ENCODE results near the gene TACC2.

The TACC2 gene

GRCh38 chr10:122033224-122033926 is 44.4 kb downstream of the TACC2 start:
- H2BK15ac ChIP-seq (ENCODE audit: low read depth, poor library complexity, severe bottlenecking): no peak overlapping the region
- H4K91ac ChIP-seq (ENCODE audit: low read length): no peak overlapping the region
- no peak overlapping the region for H3K14ac ChIP-seq (ENCODE audit: low read length in 2 of 2)
- H3K4me2 ChIP-seq (ENCODE audit: low read length, poor library complexity, severe bottlenecking): no peak overlapping the region
- 82% methylated on average over 4 of the region's 9 CpGs for WGBS
- H4K8ac ChIP-seq (ENCODE audit: low read length): no peak overlapping the region
- no peak overlapping the region for H2BK12ac ChIP-seq (ENCODE audit: low read length in 2 of 2)
- no peak overlapping the region for H3K18ac ChIP-seq (ENCODE audit: low read depth in 1 of 2, low read length in 2 of 2)
- H2AK5ac ChIP-seq (ENCODE audit: low read length, severe bottlenecking): no peak overlapping the region
- H2BK5ac ChIP-seq (ENCODE audit: low read depth, low read length, poor library complexity, severe bottlenecking): no peak overlapping the region
- H3K4me1 ChIP-seq (ENCODE audit: control insufficient read depth, insufficient read depth, low read depth, low read length): peaks cover 3% of the 10 kb centered on the region
- no peak overlapping the region for H2AFZ ChIP-seq (ENCODE audit: low read depth, low read length)
- H3K9me3 ChIP-seq (ENCODE audit: control insufficient read depth, low read length): no peaks in the 10 kb centered on the region
- H3K36me3 ChIP-seq (ENCODE audit: control insufficient read depth in 1 of 2, insufficient read depth in 2 of 2, low read depth in 1 of 2, low read length in 2 of 2): no peaks in the 10 kb centered on the region
- no peak overlapping the region for H3K27ac ChIP-seq (ENCODE audit: low read length, poor library complexity, severe bottlenecking)
- H3K79me1 ChIP-seq (replicated peaks; ENCODE audit: low read length, poor library complexity, severe bottlenecking): no peaks in the 10 kb centered on the region
- H3K27me3 ChIP-seq (ENCODE audit: control insufficient read depth in 1 of 2, insufficient read depth in 1 of 2, low read length in 2 of 2): peaks cover 0 to 18% of the 10 kb centered on the region in 2 experiments
- no peak overlapping the region for H3K4ac ChIP-seq (ENCODE audit: low read depth in 1 of 2, low read length in 2 of 2)
- no peak for DNase-seq
- H3K9ac ChIP-seq (ENCODE audit: low read length): no peak overlapping the region
- H3K23ac ChIP-seq (ENCODE audit: low read length in 2 of 2): no peak overlapping the region
- no peak overlapping the region for H3K4me3 ChIP-seq (ENCODE audit: insufficient read depth in 1 of 2, low read depth in 1 of 2, low read length in 2 of 2)
- no peak overlapping the region for H2BK120ac ChIP-seq (ENCODE audit: low read depth, low read length)

- no peak overlapping the region for H4K91ac ChIP-seq (ENCODE audit: low read length)
- no peak overlapping the region for H2BK5ac ChIP-seq (ENCODE audit: low read depth, low read length, poor library complexity, severe bottlenecking)
- no peak overlapping the region for H2AK5ac ChIP-seq (ENCODE audit: low read length, severe bottlenecking)
- H2AFZ ChIP-seq (ENCODE audit: low read depth, low read length): no peak overlapping the region
- H3K23ac ChIP-seq (ENCODE audit: low read length in 2 of 2): no peak overlapping the region
- peak; percentile 40 for DNase-seq
- H2BK15ac ChIP-seq (ENCODE audit: low read depth, poor library complexity, severe bottlenecking): no peak overlapping the region
- H3K14ac ChIP-seq (ENCODE audit: low read length in 2 of 2): no peak overlapping the region
- H3K9me3 ChIP-seq (ENCODE audit: control insufficient read depth, low read length): no peaks in the 10 kb centered on the region
- peaks cover 3% of the 10 kb centered on the region for H3K4me1 ChIP-seq (ENCODE audit: control insufficient read depth, insufficient read depth, low read depth, low read length)
- no peaks in the 10 kb centered on the region for H3K79me1 ChIP-seq (replicated peaks; ENCODE audit: low read length, poor library complexity, severe bottlenecking)
- no peak overlapping the region for H3K9ac ChIP-seq (ENCODE audit: low read length)
- WGBS: 70% methylated on average over 6 of the region's 6 CpGs
- H3K27me3 ChIP-seq (ENCODE audit: control insufficient read depth in 1 of 2, insufficient read depth in 1 of 2, low read length in 2 of 2): peaks cover 0 to 20% of the 10 kb centered on the region in 2 experiments
- no peak overlapping the region for H3K27ac ChIP-seq (ENCODE audit: low read length, poor library complexity, severe bottlenecking)
- no peak overlapping the region for H3K4me2 ChIP-seq (ENCODE audit: low read length, poor library complexity, severe bottlenecking)
- no peak overlapping the region for H3K4ac ChIP-seq (ENCODE audit: low read depth in 1 of 2, low read length in 2 of 2)
- no peak overlapping the region for H3K18ac ChIP-seq (ENCODE audit: low read depth in 1 of 2, low read length in 2 of 2)
- no peak overlapping the region for H3K4me3 ChIP-seq (ENCODE audit: insufficient read depth in 1 of 2, low read depth in 1 of 2, low read length in 2 of 2)
- no peak overlapping the region for H4K8ac ChIP-seq (ENCODE audit: low read length)
- no peaks in the 10 kb centered on the region for H3K36me3 ChIP-seq (ENCODE audit: control insufficient read depth in 1 of 2, insufficient read depth in 2 of 2, low read depth in 1 of 2, low read length in 2 of 2)
- H2BK120ac ChIP-seq (ENCODE audit: low read depth, low read length): no peak overlapping the region
- no peak overlapping the region for H2BK12ac ChIP-seq (ENCODE audit: low read length in 2 of 2)
Observed at GRCh38 chr10:122034149-122034756, 45.3 kb downstream of the TACC2 start.

GRCh38 chr10:122040786-122041185 is 51.8 kb downstream of the TACC2 start:
- Histone ChIP-seq H3K4me3 (ENCODE audit: insufficient read depth in 1 of 2, low read depth in 1 of 2, low read length in 2 of 2) (no peak overlapping the region), H3K23ac (ENCODE audit: low read length in 2 of 2) (no peak overlapping the region), H3K27me3 (ENCODE audit: control insufficient read depth in 1 of 2, insufficient read depth in 1 of 2, low read length in 2 of 2) (peaks cover 15 to 33% of the 10 kb centered on the region in 2 experiments), H2BK12ac (ENCODE audit: low read length in 2 of 2) (no peak overlapping the region), H2AK5ac (ENCODE audit: low read length, severe bottlenecking) (no peak overlapping the region), H3K9ac (ENCODE audit: low read length) (no peak overlapping the region), H4K91ac (ENCODE audit: low read length) (no peak overlapping the region), H3K9me3 (ENCODE audit: control insufficient read depth, low read length) (no peaks in the 10 kb centered on the region), H3K18ac (ENCODE audit: low read depth in 1 of 2, low read length in 2 of 2) (no peak overlapping the region), H3K14ac (ENCODE audit: low read length in 2 of 2) (no peak overlapping the region), H3K36me3 (ENCODE audit: control insufficient read depth in 1 of 2, insufficient read depth in 2 of 2, low read depth in 1 of 2, low read length in 2 of 2) (no peaks in the 10 kb centered on the region), H3K4ac (ENCODE audit: low read depth in 1 of 2, low read length in 2 of 2) (no peak overlapping the region), H2BK5ac (ENCODE audit: low read depth, low read length, poor library complexity, severe bottlenecking) (no peak overlapping the region), H3K4me1 (ENCODE audit: control insufficient read depth, insufficient read depth, low read depth, low read length) (peaks cover 4% of the 10 kb centered on the region), H2BK120ac (ENCODE audit: low read depth, low read length) (no peak overlapping the region), H3K79me1 (replicated peaks; ENCODE audit: low read length, poor library complexity, severe bottlenecking) (no peaks in the 10 kb centered on the region), H3K27ac (ENCODE audit: low read length, poor library complexity, severe bottlenecking) (no peak overlapping the region), H4K8ac (ENCODE audit: low read length) (no peak overlapping the region), H3K4me2 (ENCODE audit: low read length, poor library complexity, severe bottlenecking) (no peak overlapping the region), H2BK15ac (ENCODE audit: low read depth, poor library complexity, severe bottlenecking) (no peak overlapping the region), H2AFZ (ENCODE audit: low read depth, low read length) (no peak overlapping the region)
- 84% methylated on average over 8 of the region's 8 CpGs for WGBS
- no peak for DNase-seq

- no peak overlapping the region for H3K27ac ChIP-seq (ENCODE audit: low read length, poor library complexity, severe bottlenecking)
- no peak overlapping the region for H2AK5ac ChIP-seq (ENCODE audit: low read length, severe bottlenecking)
- H4K8ac ChIP-seq (ENCODE audit: low read length): no peak overlapping the region
- peaks cover 15 to 22% of the 10 kb centered on the region in 2 experiments for H3K27me3 ChIP-seq (ENCODE audit: control insufficient read depth in 1 of 2, insufficient read depth in 1 of 2, low read length in 2 of 2)
- H3K14ac ChIP-seq (ENCODE audit: low read length in 2 of 2): no peak overlapping the region
- H3K18ac ChIP-seq (ENCODE audit: low read depth in 1 of 2, low read length in 2 of 2): no peak overlapping the region
- H3K36me3 ChIP-seq (ENCODE audit: control insufficient read depth in 1 of 2, insufficient read depth in 2 of 2, low read depth in 1 of 2, low read length in 2 of 2): no peaks in the 10 kb centered on the region
- H3K79me1 ChIP-seq (replicated peaks; ENCODE audit: low read length, poor library complexity, severe bottlenecking): no peaks in the 10 kb centered on the region
- no peaks in the 10 kb centered on the region for H3K9me3 ChIP-seq (ENCODE audit: control insufficient read depth, low read length)
- no peak overlapping the region for H3K9ac ChIP-seq (ENCODE audit: low read length)
- no peak overlapping the region for H3K4ac ChIP-seq (ENCODE audit: low read depth in 1 of 2, low read length in 2 of 2)
- H2BK12ac ChIP-seq (ENCODE audit: low read length in 2 of 2): no peak overlapping the region
- no peak overlapping the region for H2AFZ ChIP-seq (ENCODE audit: low read depth, low read length)
- no peak for DNase-seq
- no peak overlapping the region for H2BK15ac ChIP-seq (ENCODE audit: low read depth, poor library complexity, severe bottlenecking)
- no peak overlapping the region for H2BK5ac ChIP-seq (ENCODE audit: low read depth, low read length, poor library complexity, severe bottlenecking)
- H4K91ac ChIP-seq (ENCODE audit: low read length): no peak overlapping the region
- no peak overlapping the region for H3K23ac ChIP-seq (ENCODE audit: low read length in 2 of 2)
- no peak overlapping the region for H3K4me3 ChIP-seq (ENCODE audit: insufficient read depth in 1 of 2, low read depth in 1 of 2, low read length in 2 of 2)
- no peak overlapping the region for H3K4me2 ChIP-seq (ENCODE audit: low read length, poor library complexity, severe bottlenecking)
- H2BK120ac ChIP-seq (ENCODE audit: low read depth, low read length): no peak overlapping the region
- no CpG with 5 or more reads among the region's 1 CpG for WGBS
- peaks cover 4% of the 10 kb centered on the region for H3K4me1 ChIP-seq (ENCODE audit: control insufficient read depth, insufficient read depth, low read depth, low read length)
Observed at GRCh38 chr10:122042836-122043235, 53.9 kb downstream of the TACC2 start.

Measured in mesenchymal stem cell (in vitro differentiated cells and primary cell).